SJCRH30 (cell line): ENCODE measurements around the gene CD274. TPM values are rescaled to one million over a fixed set of nuclear protein-coding genes. Genes with fewer than 3 reads are reported as not detected.
A peak's percentile ranks its signal among the peaks of the same experiment; 100 is the strongest.
"Not testable (repeated sequence)": the region's sequence is repeated elsewhere in the genome, so short reads cannot be mapped to it uniquely, and the experiment has no call there.

Experiments
- DNase-seq, 2 experiments: peaks; one replicate each; pipeline ENCODE4 v3.0.0-alpha.2; 2015 to 2020
- H3K27ac ChIP-seq: fragments of 250-450 bp; sonication (Bioruptor Pico); 2 replicates; pipeline ENCODE4 v1.5.1; 2020; ENCODE audit warnings: mild to moderate bottlenecking, moderate library complexity
- H3K27me3 ChIP-seq: fragments of 250-450 bp; sonication (Bioruptor Pico); 2 replicates; pipeline ENCODE4 v1.5.1; 2020; ENCODE audit warnings: mild to moderate bottlenecking, moderate library complexity
- H3K36me3 ChIP-seq: fragments of 250-450 bp; sonication (Bioruptor Pico); 2 replicates; pipeline ENCODE4 v1.5.1; 2020; ENCODE audit warnings: mild to moderate bottlenecking, moderate library complexity
- H3K4me1 ChIP-seq: fragments of 250-450 bp; sonication (Bioruptor Pico); 2 replicates; pipeline ENCODE4 v1.5.1; 2020; ENCODE audit warnings: mild to moderate bottlenecking, moderate library complexity
- H3K4me3 ChIP-seq: fragments of 250-450 bp; sonication (Bioruptor Pico); 2 replicates; pipeline ENCODE4 v1.5.1; 2020; ENCODE audit warnings: mild to moderate bottlenecking, moderate library complexity
- H3K9me3 ChIP-seq: fragments of 250-450 bp; sonication (Bioruptor Pico); replicated peaks from 2 replicates; pipeline ENCODE4 v1.5.1; 2020; ENCODE audit warnings: mild to moderate bottlenecking, moderate library complexity
- total RNA-seq: library from RNA; depleted of rRNA; stranded (reverse); fragments of >200 nt; shearing (Covaris generic); gene quantifications from 2 replicates; pipeline ENCODE4 v1.2.3, GENCODE V29; 2014

The CD274 gene
- total RNA-seq, 1 experiment from 2014 or later, result 0.49 TPM

DNA sequence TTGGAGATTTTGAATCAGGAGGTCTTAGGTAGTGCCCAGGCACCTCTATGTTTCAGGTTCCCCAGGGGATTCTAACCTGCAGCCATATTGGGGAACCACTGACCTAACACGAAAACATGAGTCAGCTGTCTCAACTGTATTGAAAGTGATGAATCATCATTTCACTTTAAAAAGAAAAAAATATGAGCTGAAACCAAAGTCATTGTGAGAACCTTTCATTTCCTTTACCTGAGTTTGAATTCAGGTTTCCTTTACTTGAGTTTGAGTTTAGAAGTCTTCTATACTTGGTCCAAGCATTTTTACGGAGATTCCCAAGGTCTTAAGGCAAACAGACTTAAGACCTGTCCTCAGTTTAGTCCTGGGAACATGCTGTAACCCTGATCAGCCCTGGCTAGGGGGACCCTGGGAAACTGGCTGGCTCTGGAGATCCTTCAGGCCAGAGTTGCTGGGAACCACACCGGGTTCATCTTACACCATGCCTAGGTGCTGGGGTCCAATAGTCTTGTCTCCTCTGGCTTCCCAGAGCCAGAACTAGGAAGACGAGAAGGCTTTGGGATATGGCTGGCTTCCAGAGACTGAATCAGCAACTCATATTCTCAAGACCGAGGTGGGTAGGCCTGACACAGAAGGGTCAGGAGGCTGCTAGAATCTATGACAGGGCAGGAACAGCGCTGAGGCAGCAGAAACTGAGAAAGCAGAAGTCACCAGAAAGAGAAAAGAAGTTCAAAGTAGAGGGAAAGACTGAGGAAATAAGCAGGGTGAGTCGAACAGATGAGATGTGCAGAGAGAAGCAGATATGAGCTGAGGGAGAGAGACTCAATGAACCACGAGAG lies 43.6 kb downstream of the CD274 start:
- Histone ChIP-seq H3K36me3 (no peaks in the 10 kb centered on the region), H3K4me1 (no peaks in the 10 kb centered on the region), H3K4me3 (0 out of 2 replicates have a peak overlapping the region, but pooled peaks have one; percentile 22), H3K27ac (no peak overlapping the region), H3K27me3 (no peaks in the 10 kb centered on the region), H3K9me3 (peaks cover 3% of the 10 kb centered on the region; the same call in 1 of the 2 replicates)
- peak; percentile 16 to 18 for DNase-seq

DNA sequence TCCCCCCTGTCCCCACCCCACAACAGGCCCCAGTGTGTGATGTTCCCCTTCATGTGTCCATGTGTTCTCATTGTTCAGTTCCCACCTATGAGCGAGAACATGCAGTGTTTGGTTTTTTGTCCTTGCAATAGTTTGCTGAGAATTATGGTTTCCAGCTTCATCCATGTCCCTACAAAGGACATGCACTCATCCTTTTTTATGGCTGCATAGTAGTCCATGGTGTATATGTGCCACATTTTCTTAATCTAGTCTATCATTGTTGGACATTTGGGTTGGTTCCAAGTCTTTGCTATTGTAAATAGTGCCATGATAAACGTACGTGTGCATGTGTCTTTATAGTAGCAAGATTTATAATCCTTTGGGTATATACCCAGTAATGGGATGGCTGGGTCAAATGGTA lies 44.4 kb downstream of the CD274 start:
- not testable (repeated sequence) for DNase-seq

DNA sequence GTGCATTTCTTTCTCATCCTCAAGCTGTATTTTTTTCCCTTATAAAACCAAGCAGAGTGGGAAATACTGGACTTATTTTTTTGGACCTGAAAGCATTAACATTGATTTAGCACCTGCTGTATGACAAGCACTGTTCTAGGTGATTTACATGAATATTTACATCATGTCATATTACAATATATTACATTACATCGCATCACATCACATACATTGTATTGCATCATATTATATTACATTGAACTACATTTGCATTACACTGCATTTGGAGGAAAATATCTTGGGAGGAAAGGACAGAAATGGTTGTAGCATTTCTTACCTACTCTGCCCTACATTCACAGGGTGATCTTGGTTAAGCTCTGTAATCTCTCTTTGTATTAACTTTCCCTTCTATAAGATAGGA lies 48.8 kb downstream of the CD274 start:
- H3K4me3 ChIP-seq, result no peak overlapping the region
- H3K27ac ChIP-seq, result no peak overlapping the region

More for the DNA sequence above, 44.4 kb downstream of the CD274 start:
- not testable (repeated sequence) for H3K9me3 ChIP-seq, H3K4me3 ChIP-seq, H3K4me1 ChIP-seq, H3K27me3 ChIP-seq, H3K36me3 ChIP-seq, H3K27ac ChIP-seq

DNA sequence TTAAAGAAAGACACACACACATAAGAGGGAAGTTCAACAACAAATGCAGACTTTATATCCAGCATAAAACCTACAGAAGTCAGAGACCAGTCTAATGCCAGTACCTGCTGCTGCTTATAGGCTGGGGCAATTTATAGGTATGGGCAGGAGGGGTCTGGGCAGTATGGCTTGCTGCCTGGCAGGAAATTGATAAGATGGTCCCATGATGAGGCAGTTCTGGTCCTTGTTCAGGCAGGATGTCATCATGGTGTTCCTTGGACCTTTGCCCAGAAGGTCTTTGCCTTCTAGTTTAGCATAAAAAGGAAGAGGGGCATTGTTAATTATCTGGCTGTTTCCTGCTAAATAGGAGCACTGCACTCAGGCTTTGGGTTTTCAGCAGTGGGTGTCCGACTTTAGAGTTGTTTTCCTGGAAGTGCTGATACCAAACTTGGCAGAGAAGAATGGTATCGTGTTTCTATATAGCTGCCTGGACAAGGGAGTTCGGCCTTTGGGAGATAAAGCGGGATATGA lies 49.6 kb downstream of the CD274 start:
- H3K36me3 ChIP-seq, result no peaks in the 10 kb centered on the region
- H3K27me3 ChIP-seq, result no peaks in the 10 kb centered on the region
- H3K4me1 ChIP-seq, result 0 out of 2 replicates have a peak, but pooled peaks cover 5% of the 10 kb centered on the region
- DNase-seq, result peak in 1 of 2 experiments; percentile 28
- H3K9me3 ChIP-seq, result peaks cover 2% of the 10 kb centered on the region; the same call in 1 of the 2 replicates
- no peak overlapping the region for H3K4me3 ChIP-seq
- no peak overlapping the region for H3K27ac ChIP-seq

More for the DNA sequence above, 48.8 kb downstream of the CD274 start:
- no peak for DNase-seq
- Histone ChIP-seq H3K36me3 (no peaks in the 10 kb centered on the region), H3K4me1 (0 out of 2 replicates have a peak, but pooled peaks cover 5% of the 10 kb centered on the region), H3K9me3 (peaks cover 3% of the 10 kb centered on the region; the same call in 1 of the 2 replicates), H3K27me3 (no peaks in the 10 kb centered on the region)

DNA sequence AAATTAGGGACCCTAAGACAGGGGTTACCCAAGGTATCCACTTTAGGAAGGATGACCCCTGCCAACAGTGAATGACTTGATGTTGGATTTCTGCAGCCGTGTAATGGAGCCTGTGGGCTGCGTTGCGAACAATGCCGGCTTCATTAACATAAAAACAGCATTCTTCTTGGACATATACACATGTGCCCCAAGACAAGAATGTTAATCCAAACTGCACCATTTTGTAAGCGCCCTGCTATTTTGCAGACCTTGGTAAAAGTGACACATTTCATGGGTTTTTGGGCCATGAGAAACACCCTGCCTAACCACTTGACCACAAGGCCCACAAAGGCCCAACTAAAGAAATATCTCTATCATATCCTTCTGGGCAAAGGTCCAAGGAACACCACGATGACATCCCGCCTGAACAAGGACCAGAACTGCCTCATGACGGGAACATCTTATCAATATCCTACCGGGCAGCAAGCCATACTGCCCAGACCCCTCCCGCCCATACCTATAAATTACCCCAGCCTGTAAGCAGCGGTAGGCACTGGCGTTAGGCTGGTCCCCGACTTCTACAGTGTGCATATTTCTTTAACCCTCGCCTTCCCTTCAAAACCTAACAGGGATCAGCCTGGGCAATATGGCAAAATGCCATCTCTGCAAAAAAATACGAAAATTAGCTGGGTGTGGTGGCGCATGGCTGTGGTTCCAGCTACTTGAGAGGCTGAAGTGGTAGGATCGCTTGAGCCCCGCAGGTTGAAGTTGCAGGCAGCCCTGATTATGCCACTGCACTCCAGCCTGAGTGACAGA lies 50.3 kb downstream of the CD274 start:
- Histone ChIP-seq H3K4me3 (no peak overlapping the region), H3K27ac (no peak overlapping the region), H3K4me1 (0 out of 2 replicates have a peak, but pooled peaks cover 5% of the 10 kb centered on the region), H3K36me3 (no peaks in the 10 kb centered on the region), H3K27me3 (no peaks in the 10 kb centered on the region), H3K9me3 (no peaks in the 10 kb centered on the region)
- DNase-seq, result peak in 1 of 2 experiments; percentile 6

DNA sequence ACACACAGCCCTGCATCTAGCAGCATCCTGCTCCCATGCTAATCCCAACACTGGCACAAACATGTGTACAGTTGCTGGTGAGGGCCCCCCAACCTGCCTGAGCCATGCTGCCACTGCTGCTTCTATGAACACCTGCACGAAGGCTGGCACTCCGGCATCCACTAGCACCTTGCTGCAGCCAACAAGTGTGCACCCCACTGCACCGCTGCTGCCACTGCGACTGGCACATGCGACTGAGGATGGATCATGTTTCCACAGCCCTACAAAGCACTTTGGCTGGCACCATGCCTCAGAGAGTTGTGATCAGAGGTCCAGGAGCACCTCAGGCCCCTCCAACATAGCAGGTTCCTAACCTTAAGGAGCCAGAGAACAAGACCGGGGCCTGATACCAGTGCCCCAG lies 52.2 kb downstream of the CD274 start:
- Histone ChIP-seq H3K27me3 (no peaks in the 10 kb centered on the region), H3K9me3 (no peaks in the 10 kb centered on the region), H3K4me1 (0 out of 2 replicates have a peak, but pooled peaks cover 5% of the 10 kb centered on the region), H3K36me3 (no peaks in the 10 kb centered on the region), H3K4me3 (no peak overlapping the region), H3K27ac (no peak overlapping the region)
- no peak for DNase-seq

DNA sequence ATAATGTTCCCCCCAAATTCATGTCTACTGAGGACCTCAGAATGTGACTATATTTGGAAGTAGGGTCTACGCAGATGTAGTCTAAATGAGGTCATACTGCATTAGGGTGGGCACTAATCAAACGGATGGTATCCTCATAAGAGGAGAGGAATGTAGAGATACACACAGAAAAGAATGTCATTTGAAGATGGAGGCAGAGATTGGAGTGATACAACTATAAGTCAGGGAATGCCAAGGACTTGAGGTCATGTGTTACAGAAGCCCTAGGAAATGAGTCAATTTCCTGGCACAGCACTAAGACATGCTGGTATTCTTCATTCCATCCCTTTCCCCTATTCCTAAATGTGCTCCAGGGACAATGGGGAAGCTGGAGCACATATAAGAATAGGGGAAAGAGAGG lies 59.2 kb downstream of the CD274 start:
- Histone ChIP-seq H3K9me3 (no peaks in the 10 kb centered on the region), H3K27ac (peak overlapping the region; percentile 71), H3K4me3 (no peak overlapping the region), H3K27me3 (no peaks in the 10 kb centered on the region), H3K36me3 (no peaks in the 10 kb centered on the region), H3K4me1 (peaks cover 24% of the 10 kb centered on the region)
- peak in 1 of 2 experiments; percentile 18 for DNase-seq

DNA sequence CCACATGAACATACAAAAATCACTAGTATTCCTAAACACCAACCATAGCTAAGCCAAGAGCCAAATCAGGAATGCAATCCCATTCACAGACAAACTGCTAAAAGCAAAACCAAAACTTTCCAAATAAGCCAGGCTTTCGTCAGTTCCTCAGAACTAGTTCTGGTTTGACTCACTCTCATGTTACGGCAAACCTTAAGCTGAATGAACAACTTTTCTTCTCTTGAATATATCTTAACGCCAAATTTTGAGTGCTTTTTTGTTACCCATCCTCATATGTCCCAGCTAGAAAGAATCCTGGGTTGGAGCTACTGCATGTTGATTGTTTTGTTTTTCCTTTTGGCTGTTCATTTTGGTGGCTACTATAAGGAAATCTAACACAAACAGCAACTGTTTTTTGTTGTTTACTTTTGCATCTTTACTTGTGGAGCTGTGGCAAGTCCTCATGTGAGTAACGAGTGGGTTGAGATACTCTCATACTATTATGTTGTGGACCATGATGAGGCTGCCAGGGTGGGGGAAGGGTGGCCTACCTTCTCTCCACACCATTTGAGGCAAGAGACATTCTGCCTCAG lies 60.1 kb downstream of the CD274 start, which contains the start of gene PDCD1LG2:
Gene PDCD1LG2, plus strand, starts transcription at position 172 of the 572 bp plus-strand sequence. CDS start 12,016 bp downstream, outside the sequence.
- Histone ChIP-seq H3K27ac (peak within 1 kb of the TSS; percentile 71), H3K4me3 (no peak within 1 kb of the TSS), H3K27me3 (no peaks in the 10 kb centered on the region), H3K9me3 (no peaks in the 10 kb centered on the region), H3K4me1 (peaks cover 24% of the 10 kb centered on the region), H3K36me3 (no peaks in the 10 kb centered on the region)
- no peak for DNase-seq

DNA sequence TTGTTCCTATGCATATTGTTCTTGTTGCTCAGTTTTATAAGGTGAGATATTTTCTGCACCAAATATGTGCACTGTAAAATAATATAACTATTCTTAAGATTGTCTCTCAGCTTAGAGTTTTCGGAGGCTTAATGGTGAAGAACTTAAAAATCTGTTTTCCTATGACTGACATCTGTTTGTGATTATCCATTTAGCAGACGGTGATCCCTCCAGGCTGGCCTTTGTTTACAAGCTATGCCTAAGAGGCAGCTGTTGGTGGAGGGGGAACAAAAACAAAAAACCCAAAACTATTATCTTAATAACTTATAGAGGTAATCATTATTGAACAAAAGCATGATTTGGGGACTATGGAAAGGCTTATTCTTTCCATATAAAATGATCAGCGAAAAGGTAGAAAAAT lies 60.6 kb downstream of the CD274 start:
- Histone ChIP-seq H3K9me3 (no peaks in the 10 kb centered on the region), H3K4me1 (peaks cover 24% of the 10 kb centered on the region), H3K27me3 (no peaks in the 10 kb centered on the region), H3K27ac (no peak overlapping the region), H3K4me3 (no peak overlapping the region), H3K36me3 (no peaks in the 10 kb centered on the region)
- no peak for DNase-seq

DNA sequence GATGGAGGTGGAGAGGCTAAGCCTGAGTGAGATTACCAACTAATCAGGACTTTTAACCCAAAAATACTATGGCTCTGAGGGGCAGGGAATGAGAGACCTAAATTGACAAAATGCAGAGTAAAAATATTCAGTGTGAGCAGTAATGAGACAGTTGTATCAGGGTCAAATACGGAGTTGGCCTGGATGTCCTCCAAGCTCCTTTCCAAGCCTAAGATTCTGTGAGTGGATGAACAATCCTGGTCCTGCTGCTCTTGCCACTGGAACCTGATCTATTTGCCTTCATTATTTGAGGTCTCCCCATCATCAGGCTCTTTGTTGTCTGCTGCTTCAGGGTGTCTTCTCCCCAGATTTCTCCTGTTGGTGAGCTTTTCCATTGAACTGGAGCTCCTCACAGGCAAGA lies 61.1 kb downstream of the CD274 start:
- no peaks in the 10 kb centered on the region for H3K27me3 ChIP-seq
- H3K4me3 ChIP-seq, result no peak overlapping the region
- no peak overlapping the region for H3K27ac ChIP-seq
- no peaks in the 10 kb centered on the region for H3K36me3 ChIP-seq
- H3K9me3 ChIP-seq, result no peaks in the 10 kb centered on the region
- H3K4me1 ChIP-seq, result peaks cover 24% of the 10 kb centered on the region
- no peak for DNase-seq

DNA sequence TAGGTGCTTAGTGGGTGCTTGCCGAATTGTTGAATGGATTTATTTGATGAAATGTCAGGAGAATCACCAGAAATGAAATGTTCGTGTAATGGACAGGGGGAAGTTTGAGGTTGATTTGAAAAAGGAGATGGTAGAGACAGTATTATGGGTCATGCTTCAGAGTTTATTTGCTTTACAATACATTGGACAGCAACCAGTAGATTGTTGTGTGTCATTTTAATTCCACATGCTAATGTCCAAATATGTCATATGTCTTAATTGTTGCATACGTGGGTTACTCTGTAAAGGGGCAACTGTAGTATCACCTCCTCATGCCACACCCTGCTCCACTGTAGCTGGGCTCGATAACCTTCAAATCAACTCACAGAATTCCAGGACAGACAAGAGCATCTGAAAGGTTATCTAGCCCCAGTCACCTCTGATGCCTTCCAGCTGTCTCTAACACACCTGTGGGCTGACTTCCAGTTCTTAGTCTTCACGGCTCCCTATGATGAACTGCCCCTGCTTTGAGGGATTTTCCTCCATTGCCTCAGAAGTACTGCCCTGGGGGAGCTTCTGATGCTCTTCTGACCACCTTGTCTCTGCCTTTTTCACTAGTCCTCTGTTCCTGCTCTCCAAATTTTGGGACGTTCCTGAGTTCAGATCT lies 61.7 kb downstream of the CD274 start:
- Histone ChIP-seq H3K27ac (no peak overlapping the region), H3K36me3 (no peaks in the 10 kb centered on the region), H3K27me3 (no peaks in the 10 kb centered on the region), H3K4me1 (peaks cover 26% of the 10 kb centered on the region), H3K4me3 (no peak overlapping the region), H3K9me3 (no peaks in the 10 kb centered on the region)
- no peak for DNase-seq

DNA sequence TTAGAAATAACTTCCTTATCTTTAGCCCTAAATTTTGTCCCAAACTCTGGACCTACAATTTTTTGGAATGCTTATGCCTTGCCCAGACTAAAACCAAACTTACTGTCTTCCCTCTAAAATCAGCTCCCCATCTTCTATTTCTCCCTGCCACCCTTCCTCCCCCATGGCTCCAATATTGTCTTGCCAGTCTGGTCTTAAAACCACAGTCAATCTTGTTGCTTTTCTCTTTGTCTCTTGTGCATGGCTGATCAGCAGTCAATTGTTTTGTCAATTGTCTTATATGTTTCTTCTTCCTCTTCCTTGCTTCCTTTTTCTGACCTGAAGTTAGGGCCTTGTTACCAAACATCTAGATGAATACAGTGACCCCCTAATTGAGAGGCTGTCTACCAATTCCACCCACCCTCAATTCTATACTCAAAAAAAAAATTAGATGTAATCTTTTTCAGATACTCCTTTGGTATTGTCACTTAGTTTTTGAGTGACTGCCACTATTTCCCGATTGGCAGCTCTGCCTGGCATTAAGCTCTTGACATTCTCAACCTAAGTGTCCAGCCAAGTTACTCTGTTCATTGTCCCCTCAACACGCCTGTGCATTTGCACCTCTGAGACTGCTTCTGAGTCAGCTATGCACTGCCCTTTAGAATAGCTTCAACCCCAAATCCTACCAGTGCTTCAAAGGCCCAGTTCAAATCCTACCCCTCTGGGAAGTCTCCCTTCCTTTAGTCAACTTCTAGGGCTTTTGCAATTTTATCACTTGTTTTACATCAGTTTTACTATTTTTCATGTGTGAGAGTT lies 62.5 kb downstream of the CD274 start:
- no peak overlapping the region for H3K27ac ChIP-seq
- no peaks in the 10 kb centered on the region for H3K36me3 ChIP-seq
- H3K4me3 ChIP-seq, result no peak overlapping the region
- DNase-seq, result no peak
- peaks cover 26% of the 10 kb centered on the region for H3K4me1 ChIP-seq
- no peaks in the 10 kb centered on the region for H3K27me3 ChIP-seq
- no peaks in the 10 kb centered on the region for H3K9me3 ChIP-seq

DNA sequence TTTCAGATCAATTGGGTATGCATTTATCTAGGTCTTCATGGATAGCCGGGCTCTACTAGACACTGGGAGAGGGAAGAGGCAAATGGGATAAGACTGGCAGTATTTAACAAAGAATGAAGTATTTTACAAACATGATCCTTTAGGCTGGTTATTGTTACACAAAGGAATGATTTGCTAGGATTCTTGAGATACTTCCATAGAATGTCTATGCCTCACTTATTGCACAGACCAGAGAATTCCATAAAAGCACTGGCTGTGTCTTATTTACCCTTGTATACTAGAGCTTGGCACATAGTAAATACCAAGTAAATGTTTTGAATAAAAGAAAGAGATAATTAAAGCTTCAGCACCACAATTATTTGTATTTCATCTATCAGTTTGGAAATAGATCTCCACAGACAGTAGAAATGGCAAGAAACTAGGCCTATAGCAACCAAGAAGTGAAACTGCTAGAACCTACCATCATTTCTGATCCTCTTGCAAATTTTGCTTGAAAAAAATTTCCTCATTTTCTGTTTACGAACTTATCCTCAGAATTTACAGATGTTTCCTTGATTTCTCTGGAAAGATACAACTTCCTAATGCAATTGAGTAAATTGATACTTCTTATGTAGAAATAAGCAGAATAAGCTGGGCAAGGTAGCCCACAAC lies 63.7 kb downstream of the CD274 start:
- peaks cover 23% of the 10 kb centered on the region for H3K4me1 ChIP-seq
- no peak overlapping the region for H3K4me3 ChIP-seq
- no peaks in the 10 kb centered on the region for H3K9me3 ChIP-seq
- H3K36me3 ChIP-seq, result no peaks in the 10 kb centered on the region
- no peak overlapping the region for H3K27ac ChIP-seq
- no peaks in the 10 kb centered on the region for H3K27me3 ChIP-seq
- DNase-seq, result no peak
